Measurements from ENCODE around the gene PCLO.
"Not testable (repeated sequence)": the region's sequence is repeated elsewhere in the genome, so short reads cannot be mapped to it uniquely, and the experiment has no call there.

PCLO gene

GRCh38 chr7:82722946-82723345 is 439.7 kb downstream of the PCLO start:
- DNase-seq, result no peak

GRCh38 chr7:82715344-82715743 is 447.3 kb downstream of the PCLO start:
- no peak for DNase-seq

GRCh38 chr7:82714883-82715282 is 447.8 kb downstream of the PCLO start:
- no peak for DNase-seq

- no peak for DNase-seq
Measured at GRCh38 chr7:82713506-82713905, 449.2 kb downstream of the PCLO start.

- DNase-seq, result not testable (repeated sequence)
Measured at GRCh38 chr7:82706344-82706743, 456.3 kb downstream of the PCLO start.

- no peak for DNase-seq
Measured at GRCh38 chr7:82705517-82706260, 457.0 kb downstream of the PCLO start.

- no peak for DNase-seq
Measured at GRCh38 chr7:82704121-82704520, 458.6 kb downstream of the PCLO start.
